ENCODE results near the gene TTYH2.
A peak's percentile ranks its signal among the peaks of the same experiment; 100 is the strongest.

The TTYH2 gene

DNA sequence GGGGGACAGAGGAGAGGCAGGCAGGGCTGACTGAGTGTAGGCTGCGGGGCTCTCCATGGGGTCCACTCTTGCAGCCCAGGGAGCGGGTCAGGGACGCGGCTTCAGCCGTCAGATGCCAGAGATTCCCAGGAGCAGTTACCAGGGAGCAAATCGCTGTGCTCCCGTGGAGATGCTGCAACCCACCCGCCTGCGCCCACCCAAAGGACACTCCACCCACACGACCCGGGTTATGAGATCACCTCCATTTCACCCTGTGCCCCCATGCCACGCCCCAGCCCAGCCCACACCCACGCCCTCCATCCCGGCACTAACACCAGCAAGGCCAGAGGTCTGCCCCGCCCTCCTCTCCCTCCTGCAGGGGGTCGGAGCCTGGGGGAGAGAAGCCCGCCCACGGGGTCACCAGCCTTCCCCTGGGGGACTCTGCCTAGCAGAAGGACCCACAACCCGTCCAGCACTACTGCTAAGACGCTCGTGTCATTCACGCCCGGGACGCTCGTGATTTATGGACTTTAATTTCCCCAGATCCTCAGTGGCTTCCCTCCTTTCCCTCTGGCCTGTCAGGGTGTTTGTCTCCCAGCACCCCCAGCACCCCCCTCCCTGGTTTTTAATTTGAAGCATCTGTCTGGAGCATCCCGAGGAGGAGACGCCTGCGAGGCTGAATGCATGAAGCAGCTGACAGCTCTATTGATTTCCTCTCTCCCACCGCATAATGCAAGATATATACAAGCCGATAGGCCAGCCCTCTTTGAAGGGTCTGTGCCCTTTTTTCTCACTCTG lies 16.6 kb upstream of the TTYH2 start:
- no peak for DNase-seq (ENCODE audit: low read depth)

DNA sequence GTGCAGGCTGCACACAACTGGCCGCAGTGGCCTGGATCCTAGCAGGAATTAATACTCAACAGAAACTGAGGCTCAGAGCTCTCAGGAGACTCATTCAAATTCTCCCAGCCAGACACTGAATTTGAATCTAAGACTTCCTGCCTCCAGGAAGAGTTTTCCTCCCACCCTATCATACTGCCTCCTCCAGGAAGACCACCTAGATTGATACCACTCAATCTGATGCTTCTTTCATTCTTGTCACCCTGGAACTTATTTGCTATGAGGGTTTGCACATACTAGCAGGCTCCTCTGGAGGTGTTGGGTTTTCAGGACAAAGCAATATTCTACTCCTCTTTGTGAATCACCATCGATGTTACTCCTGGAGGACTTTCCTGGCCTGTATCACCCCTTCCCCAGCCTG lies 15.6 kb upstream of the TTYH2 start:
- DNase-seq (ENCODE audit: low read depth), result no peak

DNA sequence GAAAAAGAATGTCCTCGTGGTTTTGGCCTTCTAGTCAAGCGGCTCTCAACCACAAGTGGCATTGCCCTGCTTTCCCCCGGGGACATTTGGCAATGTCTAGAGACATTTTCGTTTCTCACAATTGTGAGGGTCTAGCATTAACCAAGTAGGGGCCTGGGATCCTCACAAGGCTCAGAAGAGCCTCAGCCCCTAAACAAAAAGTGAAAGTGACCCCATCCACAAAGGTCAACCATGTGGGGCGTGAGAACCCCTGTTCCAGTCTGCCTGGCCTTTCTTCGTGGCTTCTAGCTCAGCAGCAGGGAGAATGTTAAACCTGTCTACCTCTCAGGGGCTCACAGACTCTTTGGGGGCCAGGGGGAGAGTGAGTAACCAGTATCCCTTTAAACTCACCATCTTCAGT lies 14.7 kb upstream of the TTYH2 start:
- DNase-seq (ENCODE audit: low read depth), result no peak

DNA sequence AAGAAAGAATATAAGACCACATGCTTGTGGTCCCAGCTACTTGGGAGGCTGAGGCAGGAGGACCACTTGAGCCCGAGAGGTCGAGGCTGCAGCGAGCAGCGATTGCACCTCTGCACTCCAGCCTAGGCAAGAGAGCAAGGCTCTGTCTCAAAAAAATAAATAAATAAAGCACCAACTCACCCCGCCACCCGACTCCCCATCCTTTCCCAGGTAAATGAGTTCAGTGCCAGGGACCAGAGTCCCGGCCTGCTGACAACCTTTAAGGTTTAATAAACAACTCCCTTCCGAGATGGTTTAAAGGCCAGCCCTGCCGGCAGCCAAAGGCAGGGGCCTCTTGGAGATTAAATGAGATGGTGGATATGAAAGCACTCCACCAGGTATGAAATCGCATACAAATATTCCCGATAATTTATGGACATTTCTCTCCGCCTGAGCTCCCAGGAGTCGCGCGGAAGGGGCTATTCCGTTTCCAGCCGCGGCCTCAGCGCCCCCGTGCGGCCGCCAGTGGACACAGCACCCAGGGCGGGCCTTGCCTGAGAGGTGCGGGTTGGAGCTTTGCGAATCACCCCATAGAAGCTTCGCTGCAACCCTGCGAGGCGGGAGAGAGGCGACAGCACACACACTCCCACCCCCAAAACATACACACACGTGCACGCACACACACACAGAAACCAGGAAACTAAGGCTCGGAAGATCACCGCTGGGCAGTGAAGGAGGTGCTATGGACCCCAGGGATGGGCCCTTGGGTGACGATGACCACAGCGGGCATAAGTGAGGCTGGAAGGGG lies 13.9 kb upstream of the TTYH2 start:
- DNase-seq (ENCODE audit: low read depth), result no peak

DNA sequence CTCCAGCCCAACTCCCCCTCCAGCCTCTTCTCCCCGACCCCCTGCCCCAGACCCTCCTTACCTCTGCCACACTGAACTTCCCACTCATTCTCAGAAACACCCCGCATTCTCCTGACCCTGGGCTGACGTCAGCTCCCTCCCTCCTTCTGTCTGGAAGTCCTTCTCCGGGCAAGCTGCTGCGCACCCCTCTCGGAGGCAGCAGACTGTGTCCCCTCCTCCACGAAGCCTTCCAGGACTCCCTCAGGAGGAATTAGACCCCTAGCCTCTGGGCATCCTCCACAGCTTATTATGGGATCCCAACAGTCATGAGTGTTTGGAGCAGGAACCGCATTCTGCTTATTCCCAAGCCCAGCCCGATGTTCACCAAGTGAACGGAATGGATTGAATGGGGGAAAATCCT lies 13.3 kb upstream of the TTYH2 start:
- DNase-seq (ENCODE audit: low read depth), result no peak

DNA sequence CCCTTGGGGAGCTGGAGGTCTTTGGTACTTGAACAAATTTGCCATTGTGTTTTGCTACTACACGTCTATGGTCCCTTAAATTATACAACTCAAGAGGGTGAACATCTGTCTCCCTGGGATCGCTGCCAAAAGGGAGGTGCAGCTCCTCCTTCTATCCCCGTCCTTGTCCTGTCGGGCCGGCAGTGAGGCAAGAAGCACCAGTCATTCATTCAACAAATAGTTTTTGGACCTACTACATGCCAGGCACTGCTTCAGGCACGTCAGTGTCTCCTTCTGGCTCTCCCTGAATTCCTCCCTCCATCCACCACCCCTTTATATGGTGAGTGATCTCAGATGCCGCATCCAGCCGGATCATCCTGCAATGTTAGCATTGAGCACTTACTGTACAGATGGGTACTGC lies 12.1 kb upstream of the TTYH2 start:
- no peak for DNase-seq (ENCODE audit: low read depth)

DNA sequence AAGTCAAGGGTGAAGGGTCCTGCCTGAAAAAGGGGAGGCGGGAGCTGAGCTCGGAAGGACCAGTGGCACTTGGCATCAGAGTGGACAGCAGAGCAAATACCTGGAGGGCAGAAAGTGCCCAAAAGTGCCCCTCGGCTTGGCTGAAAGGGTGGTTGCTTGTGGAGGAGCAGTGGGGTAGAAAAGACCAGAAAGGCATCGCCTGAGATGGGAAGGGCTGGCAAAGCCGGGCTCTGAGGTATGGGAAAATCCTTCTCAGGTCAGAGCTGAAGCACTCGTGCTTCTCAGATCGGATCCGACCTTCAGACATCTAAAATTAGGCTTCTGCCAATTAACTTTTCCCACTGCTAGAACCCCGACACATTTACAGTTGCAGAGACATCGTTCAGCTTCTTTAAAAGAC lies 11.4 kb upstream of the TTYH2 start:
- DNase-seq (ENCODE audit: low read depth), result no peak

DNA sequence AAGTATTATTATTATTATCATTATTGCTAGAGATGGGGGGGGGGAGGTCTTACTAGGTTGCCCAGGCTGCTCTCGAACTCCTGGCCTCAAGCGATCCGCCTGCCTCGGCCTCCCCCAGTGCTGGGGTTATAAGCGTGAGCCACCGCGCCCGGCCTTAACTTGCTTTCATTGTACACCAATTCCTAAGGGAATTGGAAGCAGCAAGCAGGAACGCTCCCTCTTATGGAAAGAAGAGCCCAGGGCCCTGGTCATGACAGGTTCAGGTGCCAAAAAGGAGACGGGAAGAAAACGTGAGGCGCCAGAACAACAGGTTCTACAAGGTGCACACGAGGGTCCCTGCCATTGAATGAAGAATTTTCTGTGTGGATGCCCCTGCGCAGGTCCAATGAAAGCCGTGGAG lies 10.4 kb upstream of the TTYH2 start:
- no peak for DNase-seq (ENCODE audit: low read depth)

DNA sequence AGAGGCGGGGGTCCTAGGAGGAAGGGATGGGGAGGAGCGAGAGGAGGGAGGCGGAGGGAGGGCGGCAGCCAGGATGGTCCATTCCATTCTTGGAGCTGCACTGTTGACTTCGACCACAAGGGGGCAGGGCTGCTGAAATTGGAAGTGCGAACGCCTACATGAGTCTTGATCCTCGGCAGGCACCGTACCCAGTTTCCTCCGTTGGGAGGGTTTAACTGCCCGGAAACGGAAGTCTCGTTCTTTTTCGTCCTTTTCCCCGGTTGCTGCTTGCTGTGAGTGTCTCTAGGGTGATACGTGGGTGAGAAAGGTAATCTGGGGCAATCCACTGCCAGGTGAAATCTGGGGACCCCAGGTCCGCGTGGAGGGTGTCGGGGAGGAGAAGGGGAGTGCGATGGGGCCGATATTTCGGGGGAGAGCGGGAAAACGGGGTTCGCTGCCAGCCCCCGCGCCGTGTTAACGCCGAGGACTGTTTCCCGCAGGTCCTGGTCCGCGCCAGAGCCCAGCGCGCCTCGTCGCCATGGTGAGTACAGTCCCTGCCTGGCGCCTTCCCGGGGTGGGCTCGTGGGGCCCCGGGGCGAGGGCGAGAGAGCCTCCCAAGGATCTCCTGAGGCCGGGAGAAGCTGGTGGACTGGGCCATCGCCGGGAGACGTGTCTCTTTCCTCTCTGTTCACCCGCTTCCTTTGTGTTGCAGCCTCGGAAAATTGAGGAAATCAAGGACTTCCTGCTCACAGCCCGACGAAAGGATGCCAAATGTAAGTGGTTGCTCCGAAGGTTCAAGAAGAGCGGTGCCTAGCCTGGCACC lies 9.7 kb upstream of the TTYH2 start, which contains the start of gene RPL38:
TSS of gene RPL38 (plus strand) at position 240 of the 802 bp plus-strand sequence. CDS start at position 518, 278 bp downstream.
- DNase-seq (ENCODE audit: low read depth), result peak; percentile 98

DNA sequence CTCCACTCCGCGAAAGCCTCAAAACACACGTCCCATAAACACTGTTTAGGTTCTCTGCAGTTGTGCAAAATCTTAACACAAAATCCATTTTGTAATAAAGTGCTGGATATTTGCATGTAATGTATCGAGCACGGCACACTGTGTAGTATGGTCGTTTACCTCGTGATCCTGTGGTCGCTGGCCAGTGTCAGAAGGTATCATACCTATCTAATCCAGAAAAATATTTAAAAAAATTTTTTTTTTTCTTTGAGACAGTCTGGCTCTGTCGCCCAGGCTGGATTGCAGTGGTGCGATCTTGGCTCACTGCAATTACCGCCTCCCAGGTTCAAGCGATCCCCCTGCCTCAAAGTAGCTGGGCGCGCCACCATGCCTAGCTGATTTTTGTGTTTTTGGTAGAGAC lies 8.9 kb upstream of the TTYH2 start:
- DNase-seq (ENCODE audit: low read depth), result no peak

DNA sequence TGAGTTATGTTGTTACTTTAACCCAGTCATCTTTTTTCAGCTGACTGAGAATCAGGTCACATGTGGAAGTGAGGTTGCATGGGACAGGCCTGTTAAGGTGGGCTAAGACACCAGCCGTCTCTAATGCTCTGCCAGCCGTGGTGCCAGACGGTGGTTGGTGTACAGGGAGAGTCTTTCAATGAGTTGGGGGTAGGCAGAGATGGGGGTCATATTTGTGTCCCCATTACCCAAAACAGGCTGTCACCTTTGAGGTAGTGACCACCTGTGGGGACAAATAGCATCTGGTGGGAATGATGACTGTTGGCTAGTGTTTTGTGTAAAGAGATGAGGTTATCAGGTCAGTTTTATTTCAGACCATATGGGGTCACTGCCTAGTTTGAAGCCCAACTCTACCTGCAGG lies 8.1 kb upstream of the TTYH2 start:
- DNase-seq (ENCODE audit: low read depth), result no peak

DNA sequence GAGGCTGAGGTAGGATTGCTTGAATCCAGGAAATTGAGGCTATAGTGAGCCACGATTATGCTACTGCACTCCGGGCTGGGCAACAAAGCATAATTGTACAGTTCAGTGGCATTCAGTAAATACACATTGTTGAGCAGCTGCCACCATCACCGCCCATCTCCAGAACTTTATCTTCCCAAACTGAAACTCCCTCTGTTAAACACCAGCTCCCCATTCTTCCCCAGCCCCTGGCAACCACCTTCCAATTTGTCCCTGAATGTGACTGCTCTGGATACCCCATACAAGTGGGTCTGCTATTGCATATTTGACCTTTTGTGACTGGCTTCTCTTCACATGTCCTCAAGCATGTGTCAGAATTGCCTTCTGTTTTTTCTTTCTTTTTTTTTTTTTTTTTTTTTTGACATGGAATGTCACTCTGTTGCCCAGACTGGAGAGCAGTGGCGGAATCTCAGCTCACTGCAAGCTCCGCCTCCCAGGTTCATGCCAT lies 7.0 kb upstream of the TTYH2 start:
- DNase-seq (ENCODE audit: low read depth), result no peak

DNA sequence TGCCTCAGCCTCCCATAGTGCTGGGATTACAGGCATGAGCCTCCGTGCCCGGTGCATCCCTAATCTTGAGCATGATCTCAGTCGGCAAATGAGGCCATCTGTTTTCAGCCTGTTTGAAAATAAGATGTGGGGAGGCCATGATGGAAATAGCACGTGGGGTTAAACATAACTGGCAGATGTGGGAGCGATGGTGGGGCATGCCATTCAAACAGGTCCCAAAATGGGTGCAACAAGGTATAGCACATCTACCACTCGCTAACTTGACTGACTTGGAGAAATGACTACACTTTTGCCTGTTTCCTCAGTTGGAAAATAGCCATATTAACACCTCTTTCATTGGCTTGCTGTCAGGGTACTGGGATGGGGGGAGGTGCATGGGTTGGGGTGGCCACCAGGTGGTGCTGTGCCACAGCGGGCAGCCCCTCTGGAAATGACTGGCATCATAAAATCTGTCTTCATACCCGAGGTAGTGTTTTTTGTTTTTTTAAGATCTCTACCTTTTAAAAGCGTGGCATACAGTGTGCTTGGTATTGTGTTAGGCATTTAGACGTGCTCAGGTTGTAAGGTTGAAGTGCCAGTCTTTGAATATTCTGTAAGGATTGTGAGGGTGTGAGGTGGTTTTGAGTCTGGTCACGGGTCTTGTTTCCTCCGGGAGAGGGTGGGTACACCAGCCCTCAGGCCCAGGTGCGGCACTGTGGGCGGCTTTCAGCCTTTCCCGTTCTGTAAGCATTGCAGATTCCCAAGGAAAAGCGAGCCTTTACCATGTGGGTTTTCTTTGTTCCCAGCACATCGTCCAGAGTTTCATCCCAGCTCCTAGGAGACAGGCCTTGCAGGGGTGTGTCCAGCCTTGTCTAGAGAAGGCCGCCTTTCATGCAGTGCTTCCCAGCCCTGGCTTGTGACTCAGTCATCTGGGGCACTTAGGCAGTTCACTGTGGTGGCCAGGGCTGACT lies 2.9 kb upstream of the TTYH2 start:
- DNase-seq (ENCODE audit: low read depth), result no peak

DNA sequence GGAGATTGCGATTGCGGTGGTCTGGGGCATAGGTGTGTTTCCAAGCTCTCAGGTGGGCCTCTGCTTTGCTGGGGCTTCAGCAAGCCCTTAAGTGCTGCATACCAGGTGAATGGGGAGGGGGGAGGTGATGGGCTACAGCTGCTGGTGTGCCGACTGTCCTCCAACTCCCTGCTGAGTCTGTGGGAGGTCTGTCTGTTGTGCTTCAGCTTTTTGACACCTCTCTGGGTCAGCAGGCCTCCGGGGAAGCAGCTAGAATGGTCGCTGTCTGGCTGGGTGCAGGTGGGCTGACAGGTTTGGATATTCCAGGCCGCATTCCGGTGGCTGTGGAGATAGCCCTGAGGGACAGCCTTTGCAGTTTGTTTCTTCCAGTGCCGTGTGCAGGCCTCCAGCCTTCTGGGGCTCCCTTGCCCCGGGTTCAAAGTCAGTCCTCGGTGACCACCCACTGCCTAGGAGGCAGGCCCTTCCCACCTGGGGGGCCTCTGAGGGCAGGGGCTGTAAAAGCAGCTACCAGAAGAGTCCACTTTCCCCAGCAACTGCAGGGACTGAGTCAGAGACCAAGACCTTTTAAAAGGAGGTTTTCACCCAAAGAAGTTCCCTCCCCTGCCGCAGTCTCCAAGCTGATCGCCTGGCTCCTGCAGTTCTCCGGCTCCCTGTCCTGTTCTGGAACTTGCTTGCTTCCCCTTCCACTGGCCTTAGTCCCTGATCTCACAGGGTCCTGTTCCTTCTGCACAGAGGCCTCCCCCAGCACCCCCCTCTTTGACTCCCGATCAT lies 2.0 kb upstream of the TTYH2 start:
- DNase-seq (ENCODE audit: low read depth), result no peak

DNA sequence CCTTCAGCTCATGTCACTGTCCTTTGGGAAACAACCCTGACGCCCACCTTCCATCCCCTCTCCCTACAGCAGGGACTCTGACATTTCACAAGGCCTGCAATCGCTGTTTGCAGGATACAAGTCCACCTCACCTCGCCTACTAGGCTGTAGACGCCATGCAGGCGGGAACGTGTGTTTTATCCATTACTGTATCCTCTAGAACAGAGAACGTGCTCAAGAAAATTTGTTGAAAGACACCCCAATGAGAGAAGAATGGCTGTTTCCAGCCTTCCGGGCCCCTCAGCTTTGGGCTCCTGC lies 1.5 kb upstream of the TTYH2 start:
- no peak for DNase-seq (ENCODE audit: low read depth)

DNA sequence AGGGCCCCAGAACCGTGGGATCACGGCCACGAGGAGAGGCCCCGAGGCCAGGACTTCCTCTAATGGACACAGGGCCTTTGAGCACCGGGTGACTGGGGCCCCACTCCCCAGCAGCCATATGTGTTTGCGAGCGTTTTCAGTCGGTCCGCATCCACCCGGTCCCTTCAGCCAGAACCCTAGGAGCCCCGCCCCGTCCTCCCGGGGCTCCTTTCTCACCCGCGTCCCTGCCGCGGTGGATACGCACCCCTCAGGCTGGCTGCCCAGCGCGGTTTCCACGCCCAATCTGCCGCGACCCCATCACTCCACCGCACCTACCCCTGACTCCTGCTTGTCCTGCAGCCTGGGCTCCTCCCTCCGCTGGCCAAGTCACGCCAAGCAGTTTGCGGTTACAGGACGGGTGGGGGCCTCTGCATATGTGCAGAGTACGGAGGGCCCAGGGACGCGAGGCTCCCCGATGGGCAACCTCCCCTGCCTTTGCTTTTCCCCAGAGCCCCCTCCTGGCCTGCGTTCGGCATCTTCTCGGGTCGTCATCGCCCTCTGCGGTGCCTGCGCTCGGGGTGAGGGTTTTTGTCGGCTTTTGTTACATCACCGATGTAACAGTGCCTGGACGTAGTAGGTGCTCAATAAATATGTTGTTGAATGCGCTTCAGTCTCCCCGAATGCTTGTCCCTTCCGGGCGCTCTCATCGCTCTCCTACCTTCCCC lies 1.0 kb upstream of the TTYH2 start:
- DNase-seq (ENCODE audit: low read depth), result no peak

DNA sequence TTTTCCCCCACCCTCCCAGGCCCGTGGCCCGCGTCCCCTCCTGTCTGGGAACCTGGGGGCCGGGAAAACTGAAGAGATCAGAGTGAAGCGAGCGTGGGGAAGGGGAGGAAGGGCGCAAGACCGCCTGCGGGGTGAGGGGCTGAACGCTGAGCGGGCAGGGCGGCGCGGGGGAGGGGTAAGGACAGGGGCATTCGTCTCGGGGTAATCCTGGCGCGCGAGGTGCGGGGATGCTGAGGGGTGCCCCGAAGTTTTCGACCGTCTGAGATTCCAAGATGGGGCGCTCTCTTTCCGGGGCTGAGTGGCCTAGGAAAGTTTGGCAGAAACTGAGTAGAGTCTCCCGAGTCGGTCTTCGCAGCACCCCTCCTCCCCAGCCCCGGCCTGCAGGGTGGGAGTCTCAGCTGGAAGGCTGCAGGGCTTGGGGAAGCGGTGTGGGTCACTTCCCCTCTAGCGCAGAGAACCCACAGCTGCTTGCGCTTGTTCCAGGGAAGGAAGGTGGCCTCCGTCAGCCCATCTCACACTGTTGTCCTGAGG lies 555 bp downstream of the TTYH2 start:
- no peak for DNase-seq (ENCODE audit: low read depth)

DNA sequence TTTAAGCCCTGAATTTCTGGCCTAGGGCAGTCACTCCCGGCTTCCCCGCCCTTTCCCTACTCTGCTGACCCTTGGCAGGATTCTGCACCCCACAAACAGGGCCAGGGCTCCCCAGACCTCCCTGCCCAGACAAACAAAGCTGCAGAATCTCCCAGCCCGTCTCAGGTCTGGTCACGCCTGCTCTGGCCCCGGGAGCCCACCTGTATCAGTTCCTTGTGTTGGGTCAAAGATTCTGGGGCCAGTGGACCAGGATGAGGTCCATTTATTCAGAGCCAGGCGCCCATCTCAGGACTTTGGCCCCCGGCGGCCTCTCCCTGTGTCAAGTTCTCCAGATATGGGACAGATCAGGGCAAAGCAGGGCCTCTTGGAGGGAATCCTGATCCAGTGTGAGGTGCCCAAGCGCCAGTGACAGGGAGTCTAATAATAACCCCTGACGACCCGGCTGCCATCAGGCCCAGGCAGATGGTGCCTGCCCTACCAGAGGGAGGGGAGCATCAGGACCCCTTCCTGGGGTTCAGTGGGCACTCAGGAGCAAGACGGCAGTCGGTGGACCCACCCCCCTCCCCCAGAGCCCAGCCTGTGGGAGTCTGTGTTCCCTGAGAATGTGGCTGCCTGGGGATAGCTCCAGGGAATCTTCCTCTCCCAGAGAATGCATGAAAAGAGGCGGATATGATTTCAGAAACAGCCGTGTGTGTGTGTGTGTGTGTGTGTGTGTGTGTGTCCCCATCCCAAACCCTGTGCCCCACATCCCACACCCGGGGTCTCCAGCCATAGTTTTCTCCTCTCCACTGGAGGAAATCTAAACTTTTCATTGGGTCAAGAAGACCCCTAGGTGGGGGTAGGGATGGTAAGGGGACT lies 1.3 kb downstream of the TTYH2 start:
- DNase-seq (ENCODE audit: low read depth), result no peak

DNA sequence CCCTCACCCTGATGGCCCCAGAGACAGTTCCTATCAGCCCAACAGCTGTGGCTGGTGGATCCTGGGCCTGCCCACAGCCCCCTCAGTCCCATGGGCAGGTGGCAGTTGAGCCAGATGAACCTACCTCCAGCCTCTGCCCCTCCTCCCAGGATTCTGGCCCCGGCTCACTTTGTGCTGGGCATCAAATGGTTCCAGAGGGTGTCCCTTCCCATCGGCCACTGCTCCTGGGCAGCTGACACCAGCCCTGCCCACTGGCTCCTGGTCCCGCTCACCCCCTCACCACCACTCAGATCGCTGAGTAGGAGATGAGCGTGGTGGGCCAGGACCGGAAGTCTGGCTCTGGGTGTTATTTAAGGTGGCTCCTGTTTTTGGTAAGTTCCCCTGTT lies 2.0 kb downstream of the TTYH2 start:
- DNase-seq (ENCODE audit: low read depth), result no peak

Data from CMK (cell line).